ENCODE results near the gene TOMM20. TPM values are rescaled to one million over a fixed set of nuclear protein-coding genes. Genes with fewer than 3 reads are reported as not detected.

The TOMM20 gene
- total and polyA plus RNA-seq, 2 donors (not counting 1 experiment from before 2014, with no cell fraction given): 25.0 to 77.3 TPM

DNA sequence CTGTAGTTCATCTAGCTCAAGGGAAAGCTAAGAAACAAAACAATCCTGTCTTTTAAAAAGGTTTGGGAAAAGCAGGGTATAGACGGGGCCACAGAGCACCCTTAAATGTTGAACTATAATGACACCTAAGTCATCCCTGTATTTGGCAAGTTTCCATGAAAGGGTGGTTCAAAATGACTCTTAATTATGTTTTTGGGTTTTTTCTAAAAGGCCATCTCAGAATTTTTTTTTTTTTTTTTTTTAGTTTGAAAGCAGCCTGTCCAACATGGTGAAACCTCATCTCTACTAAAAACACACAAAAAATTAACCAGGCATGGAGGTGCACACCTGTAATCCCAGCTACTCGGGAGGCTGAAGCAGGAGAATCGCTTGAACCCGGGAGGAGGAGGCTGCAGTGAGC is 22.2 kb downstream of the TOMM20 start:
- no peak for DNase-seq
- no CpG with 5 or more reads among the region's 4 CpGs for WGBS (ENCODE audit: insufficient coverage)
- Histone ChIP-seq H3K27me3 (replicated peaks in 1 of 4; ENCODE audit: control extremely low read depth in 1 of 4, control insufficient read depth in 3 of 4, insufficient read depth in 4 of 4, low read length in 3 of 4) (no peaks in the 10 kb centered on the region), H3K4me3 (ENCODE audit: control extremely low read depth in 1 of 5, extremely low read depth in 1 of 5, insufficient read depth in 1 of 5, low read depth in 2 of 5, low read length in 4 of 5) (no peak overlapping the region), H3K4me2 (replicated peaks; ENCODE audit: low read depth, low read length, poor library complexity, severe bottlenecking) (no peak overlapping the region), H2AFZ (ENCODE audit: insufficient read depth, low read depth, low read length, poor library complexity, severe bottlenecking) (no peak overlapping the region), H3K9ac (ENCODE audit: low read length) (no peak overlapping the region), H3K36me3 (replicated peaks in 1 of 2; ENCODE audit: control extremely low read depth in 1 of 2, control insufficient read depth in 1 of 2, extremely low read depth in 1 of 2, insufficient read depth in 2 of 2, low read length in 1 of 2) (peaks cover 0 to 27% of the 10 kb centered on the region in 2 experiments), H3K9me3 (ENCODE audit: control extremely low read depth in 1 of 3, control insufficient read depth in 2 of 3, insufficient read depth in 1 of 3, low read length in 2 of 3) (no peaks in the 10 kb centered on the region), H3K27ac (ENCODE audit: low read length in 2 of 2) (no peak overlapping the region), H3K4me1 (ENCODE audit: control insufficient read depth in 2 of 2, insufficient read depth in 2 of 2, low read length in 2 of 2) (peaks cover 7 to 19% of the 10 kb centered on the region in 2 donors), H4K20me1 (ENCODE audit: control insufficient read depth, insufficient read depth, low read length, poor library complexity, severe bottlenecking) (no peaks in the 10 kb centered on the region), H3K79me2 (ENCODE audit: control insufficient read depth, insufficient read depth, low read length) (no peaks in the 10 kb centered on the region)
- no peak for TF ChIP-seq EZH2 (IDR thresholded peaks at IDR 0.05; ENCODE audit: borderline replicate concordance, insufficient read depth, low read depth, low read length, poor library complexity, severe bottlenecking)
- TF ChIP-seq, protein P1, sequence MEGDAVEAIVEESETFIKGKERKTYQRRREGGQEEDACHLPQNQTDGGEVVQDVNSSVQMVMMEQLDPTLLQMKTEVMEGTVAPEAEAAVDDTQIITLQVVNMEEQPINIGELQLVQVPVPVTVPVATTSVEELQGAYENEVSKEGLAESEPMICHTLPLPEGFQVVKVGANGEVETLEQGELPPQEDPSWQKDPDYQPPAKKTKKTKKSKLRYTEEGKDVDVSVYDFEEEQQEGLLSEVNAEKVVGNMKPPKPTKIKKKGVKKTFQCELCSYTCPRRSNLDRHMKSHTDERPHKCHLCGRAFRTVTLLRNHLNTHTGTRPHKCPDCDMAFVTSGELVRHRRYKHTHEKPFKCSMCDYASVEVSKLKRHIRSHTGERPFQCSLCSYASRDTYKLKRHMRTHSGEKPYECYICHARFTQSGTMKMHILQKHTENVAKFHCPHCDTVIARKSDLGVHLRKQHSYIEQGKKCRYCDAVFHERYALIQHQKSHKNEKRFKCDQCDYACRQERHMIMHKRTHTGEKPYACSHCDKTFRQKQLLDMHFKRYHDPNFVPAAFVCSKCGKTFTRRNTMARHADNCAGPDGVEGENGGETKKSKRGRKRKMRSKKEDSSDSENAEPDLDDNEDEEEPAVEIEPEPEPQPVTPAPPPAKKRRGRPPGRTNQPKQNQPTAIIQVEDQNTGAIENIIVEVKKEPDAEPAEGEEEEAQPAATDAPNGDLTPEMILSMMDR (IDR thresholded peaks at IDR 0.05): no peak
- Mint-ChIP-seq H3K27ac (no peak overlapping the region), H3K4me3 (no peak overlapping the region), H3K9me3 (ENCODE audit: insufficient read depth) (no peaks in the 10 kb centered on the region), H3K4me1 (peaks cover 26% of the 10 kb centered on the region), H3K27me3 (no peaks in the 10 kb centered on the region)
- ChIA-PET CTCF (interaction anchor here (0.5 to 6.5 kb wide), 9 partner anchors 13 to 611 kb away, joined by 3 to 52 read pairs (median 3); no protein-coding TSS in a partner anchor), POLR2A (no interaction called here)
- intact Hi-C loops (cut with micrococcal nuclease): no loop called here
- no peak for ATAC-seq (ENCODE audit: low read depth)

Data from B cell (primary cell).